GM19025 (cell line): ENCODE results near the gene RPRD1B.
A peak's percentile ranks its signal among the peaks of the same experiment; 100 is the strongest.

Experiments used
- ATAC-seq: cut with Tn5 transposase; IDR thresholded peaks from one replicate; pipeline ENCODE4 v1.9.1; 2021; ENCODE audit warnings: mild to moderate bottlenecking, low read depth, moderate library complexity; ENCODE audit not compliant: unreplicated experiment

The RPRD1B gene

DNA sequence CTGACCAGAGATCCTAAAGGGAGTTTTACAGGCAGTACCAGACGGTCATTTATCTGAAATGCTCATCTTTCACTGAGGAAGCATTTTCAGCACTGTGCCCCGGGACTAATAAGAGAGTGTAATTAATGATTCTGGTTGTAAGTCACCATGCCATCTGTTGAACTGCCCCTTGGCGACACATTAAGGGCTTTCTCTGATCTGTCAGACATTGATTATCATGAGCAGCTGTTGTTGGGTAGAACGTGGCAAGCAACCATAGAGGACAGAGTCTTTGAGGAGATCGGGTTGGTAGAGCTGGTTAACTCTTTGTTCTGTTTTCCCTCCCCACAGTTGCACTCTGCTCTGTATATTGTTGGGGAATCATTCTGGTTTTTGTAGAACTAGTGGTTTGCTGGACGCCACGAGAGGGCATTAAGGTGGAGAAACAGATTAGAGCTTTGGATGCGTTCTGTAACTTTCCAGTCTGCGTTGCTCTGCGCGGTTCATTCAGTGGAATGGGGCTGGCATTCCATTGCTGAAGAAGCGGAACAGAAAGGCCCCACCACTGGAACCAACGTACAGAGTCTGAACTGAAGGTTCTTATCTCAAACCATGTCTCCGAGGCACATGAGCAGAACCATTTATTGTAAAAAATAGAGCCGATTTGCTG is 34.3 kb downstream of the RPRD1B start:
- ATAC-seq: no peak

DNA sequence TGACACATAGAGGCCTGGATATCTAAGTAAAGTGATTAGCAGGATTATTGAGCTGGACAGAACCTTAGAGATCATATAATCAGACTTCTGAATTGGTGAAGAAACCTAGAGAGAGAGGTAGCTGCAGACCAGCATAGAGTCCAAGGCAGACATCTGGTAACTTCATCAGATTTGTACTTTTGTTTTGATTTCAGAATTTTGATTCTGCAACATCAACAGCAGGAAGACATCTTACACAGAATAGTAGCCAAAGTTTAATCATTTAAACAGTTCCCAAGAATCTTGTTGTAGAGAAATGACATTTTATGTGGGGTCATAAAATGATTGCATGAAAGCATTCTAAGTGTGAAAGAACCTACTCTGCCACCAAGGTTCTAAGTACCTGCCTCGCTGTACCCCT is 39.4 kb downstream of the RPRD1B start:
- ATAC-seq: no peak

DNA sequence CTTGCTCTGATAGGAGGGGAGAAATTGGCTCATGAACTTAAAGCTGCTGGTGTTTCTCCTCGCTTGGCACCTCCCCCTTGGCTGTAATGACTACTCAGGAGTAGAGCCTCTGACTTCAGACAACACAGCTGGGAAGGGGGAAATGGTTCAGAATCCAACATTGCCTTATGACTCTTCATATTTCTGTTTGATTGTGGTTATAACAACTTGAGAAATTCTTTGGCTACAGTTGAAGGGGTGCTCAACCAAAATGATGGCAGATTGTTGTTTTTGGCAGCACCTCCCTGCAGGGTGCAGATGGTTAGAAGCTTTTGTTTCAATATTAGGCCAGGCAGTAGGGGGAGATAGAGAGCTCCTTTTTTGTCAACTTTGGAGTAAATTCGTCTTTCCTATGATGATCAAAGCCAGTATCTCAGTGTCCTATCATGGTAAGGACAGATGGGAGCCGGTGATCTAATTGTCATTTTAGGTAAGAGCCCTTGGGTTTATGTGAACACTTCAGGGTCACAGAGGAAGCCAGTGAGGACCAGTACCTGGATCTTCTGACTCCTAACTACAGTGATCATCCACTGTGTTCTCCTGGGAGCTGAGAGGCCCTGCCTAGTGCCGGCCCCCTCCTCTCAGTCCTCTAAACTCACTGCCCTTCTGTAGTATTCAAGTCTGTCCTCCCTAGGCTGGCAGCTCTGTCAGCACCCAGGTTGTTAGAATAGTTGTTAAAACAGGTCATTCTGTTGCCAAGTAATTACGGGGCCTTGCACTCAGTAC is 39.9 kb downstream of the RPRD1B start:
- no peak for ATAC-seq

DNA sequence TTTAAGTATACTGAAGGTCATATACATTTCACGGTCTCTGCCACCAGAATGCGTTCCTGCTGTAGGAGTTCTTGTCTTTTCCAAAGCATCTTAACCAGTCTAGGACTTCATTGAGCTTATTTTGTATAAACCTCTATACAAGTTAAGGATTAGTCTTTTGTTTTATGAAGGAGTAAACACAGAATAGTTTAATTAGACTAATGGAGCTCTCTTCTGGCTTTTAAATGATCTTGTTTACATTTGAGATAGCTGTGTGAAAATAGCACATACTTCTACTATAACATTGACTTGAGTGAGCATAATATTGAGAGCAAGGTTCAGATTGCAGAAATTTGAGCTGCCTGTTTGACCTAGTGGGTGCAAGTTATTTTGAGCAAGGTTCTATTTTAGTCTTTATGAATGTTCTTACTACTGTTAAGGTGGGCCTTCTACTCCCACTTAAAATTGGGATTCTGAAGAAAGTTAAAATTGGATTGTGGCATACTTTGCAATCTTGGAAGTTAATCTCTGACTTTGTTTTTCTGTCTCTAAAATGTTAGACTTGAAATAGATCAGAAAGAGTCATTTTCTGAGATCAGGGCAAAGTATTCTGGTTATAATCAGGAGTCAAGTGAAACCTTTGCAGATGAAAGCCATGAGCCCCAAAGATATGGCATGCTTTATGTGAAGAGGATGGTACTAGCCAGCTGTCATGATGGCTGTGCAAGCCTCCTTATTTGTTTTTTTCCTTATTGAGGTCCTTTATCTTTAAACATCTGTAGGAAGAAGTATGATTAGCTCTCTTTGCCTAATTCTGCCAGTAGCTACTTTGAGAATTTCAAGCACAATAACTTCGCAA is 41.8 kb downstream of the RPRD1B start:
- no peak for ATAC-seq

DNA sequence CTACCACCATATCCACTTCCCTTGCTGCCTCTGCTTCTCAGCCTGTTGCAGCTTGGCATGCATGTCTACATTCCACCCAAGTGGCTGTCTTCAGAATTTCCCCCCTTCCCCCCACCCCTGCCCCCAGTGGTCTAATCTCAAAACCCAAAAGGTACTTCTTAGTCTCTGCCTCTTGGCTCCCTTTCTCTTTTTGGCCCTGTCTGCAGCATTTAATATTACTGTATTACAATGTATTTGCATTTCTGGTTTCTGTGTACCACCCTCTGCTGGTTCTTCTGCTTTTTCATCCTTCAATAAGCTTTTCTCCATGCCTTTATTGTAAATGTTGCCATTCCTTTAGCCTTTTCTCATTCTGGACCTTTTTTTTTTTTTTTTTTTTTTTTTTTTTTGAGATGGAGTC is 43.0 kb downstream of the RPRD1B start:
- no peak for ATAC-seq

DNA sequence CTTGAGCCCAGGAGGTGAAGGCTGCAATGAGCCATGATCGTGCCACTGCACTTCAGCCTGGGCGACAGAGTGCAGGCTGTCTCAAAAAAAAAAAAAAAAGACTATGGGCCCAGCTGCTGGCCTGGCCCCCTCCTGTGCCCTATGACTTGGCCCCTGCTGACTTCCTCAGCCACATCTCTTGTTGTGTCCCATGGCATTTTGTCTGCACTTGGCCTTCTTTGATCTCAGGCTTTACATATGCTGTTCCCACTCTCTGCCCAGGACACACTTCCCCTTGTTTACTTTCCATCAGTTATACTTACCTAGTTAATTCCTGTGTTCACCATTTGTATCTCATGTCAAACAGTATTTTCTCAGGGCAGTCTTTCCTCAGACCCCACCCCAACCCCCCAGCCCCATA is 44.5 kb downstream of the RPRD1B start:
- ATAC-seq: no peak

DNA sequence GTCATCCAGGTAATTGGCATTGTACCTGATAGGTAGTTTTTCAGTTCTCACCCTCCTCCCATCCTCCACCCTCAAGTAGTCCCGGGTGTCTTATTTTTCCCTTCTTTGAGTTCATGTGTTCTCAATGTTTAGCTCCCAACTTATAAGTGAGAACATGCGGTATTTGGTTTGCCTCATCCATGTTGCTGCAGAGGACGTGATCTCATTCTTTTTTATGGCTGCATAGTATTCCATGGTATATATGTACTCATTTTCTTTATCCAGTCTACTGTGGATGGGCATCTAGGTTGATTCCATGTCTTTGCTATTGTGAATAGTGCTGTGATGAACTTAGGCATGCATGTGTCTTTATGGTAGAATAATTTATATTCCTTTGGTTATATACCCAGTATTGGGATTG is 45.8 kb downstream of the RPRD1B start:
- no peak for ATAC-seq

DNA sequence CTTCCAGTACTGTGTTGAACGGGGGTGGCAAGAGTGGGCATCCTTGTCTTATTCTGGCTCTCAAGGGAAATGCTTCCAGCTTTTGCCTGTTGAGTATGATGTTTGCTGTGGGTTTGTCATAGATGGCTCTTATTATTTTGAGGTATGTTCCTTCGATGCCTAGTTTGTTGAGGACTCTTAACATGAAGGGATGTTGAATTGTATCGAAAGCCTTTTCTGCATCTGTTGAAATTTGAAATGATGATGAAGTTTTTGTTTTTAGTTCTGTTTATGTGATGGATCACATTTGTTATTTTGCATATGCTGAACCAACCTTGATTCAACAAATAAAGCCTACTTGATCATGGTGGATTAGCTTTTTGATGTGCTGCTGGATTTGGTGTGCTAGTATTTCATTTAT is 48.0 kb downstream of the RPRD1B start:
- no peak for ATAC-seq

DNA sequence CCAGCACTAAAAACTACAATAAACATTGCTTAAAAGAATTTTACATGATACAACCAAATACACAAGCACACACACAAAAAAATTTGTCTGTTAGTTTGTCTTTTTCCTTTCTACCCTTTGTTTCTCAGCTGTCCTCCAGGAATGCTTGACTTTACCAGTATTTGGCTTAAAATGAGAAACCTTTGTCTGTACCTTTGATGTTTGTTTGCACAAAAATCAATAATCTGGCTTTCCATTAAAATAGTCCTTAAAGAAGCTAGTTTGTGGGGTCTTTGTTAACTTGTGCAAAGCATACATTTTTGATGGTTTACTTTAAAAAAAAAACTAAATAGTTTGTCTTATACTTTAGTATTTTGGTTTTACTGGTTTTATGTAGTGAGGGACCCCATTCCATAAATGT is 49.3 kb downstream of the RPRD1B start:
- ATAC-seq: no peak

DNA sequence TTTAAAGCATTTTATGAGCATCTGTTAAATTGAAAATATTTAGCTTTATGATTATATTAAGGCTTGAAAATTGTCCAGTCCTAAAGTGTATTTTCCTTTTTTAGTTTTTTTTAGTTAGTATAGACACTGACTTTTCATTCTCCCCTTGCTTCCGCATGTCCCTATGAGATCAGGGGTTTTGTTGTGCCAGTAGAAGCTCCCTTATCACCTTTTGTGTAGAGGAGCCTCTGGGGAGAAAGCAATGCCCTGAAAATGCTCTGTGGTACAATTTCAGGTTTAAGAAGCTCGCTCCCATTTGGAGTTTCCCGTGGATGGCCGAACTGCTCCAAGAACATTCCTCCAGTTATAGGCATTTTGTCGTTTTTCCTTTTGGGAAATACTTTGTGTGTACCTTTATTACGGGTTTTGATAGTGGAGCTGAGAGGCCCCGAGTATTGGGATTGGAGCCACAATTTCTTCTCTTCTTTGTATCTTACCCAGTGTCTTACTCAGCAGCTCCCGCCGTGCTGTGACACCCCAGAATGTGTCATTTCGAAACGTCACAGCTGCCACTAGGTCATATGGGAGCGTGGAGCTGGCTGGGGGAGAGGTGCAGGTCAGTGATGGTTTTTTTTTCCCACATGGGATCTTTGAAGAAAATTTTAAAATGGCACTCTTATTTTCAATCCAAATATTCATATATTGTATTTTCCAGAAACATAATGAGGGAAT is 49.9 kb downstream of the RPRD1B start:
- no peak for ATAC-seq

DNA sequence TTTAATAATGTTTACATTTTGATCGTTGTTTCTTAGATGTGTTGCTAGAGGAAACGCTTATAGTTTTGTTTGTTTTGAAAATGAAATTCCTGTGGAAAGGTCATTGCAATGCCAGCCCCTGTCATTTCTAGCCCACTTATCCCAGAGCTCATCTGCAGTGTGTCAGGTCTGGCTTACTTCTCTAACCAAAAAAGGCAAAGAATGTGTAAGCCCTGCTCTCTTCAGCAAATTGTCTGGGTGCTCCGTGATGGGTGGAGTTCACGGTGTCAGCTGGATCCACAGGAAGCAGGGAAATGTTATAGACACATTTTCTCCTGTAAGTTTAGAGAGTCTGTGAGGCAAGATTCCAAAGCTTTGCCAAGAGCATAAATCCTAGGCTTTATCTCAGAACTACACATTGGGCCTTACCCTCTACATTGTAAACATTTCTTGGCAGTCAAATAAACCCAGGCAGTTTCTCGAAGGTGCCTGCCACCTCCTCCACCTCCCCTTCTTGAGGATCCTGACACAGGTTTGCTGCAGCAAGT is 50.9 kb downstream of the RPRD1B start:
- no peak for ATAC-seq

DNA sequence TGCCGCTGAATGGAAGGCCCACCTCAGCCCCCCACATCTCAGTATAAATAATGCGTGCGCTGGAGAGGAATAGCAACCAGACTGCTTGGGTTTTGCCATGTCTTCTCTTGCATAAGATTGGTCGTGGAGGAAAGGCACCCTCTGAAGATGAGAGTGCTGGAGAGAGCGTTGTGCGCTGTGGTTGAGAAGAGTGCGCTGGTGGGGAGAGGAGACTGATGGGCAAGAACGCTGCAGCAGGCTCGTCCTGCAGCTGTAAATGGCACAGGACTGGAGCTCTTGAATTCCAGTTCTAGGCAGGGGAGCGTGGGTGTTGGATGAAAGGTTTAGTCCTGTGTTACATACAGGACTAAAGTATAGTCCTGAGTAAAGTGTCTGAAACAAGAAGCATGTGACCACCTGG is 51.5 kb downstream of the RPRD1B start:
- ATAC-seq: no peak

DNA sequence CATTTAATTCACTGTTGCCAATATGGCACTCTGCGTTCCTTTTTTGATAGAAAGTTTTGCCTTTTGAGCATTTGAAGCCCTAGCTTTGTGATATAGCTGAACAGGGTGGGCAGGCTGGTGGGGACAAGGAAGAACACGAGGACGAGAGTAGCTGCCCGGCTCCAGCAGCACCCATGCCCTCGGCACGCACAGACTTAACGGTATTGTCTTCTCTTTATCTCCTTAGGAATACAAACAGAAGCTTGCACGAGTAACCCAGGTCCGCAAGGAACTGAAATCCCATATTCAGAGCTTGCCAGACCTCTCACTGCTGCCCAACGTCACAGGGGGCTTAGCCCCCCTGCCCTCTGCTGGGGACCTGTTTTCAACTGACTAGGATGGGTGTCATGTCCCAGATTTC is 56.0 kb downstream of the RPRD1B start:
- no peak for ATAC-seq

DNA sequence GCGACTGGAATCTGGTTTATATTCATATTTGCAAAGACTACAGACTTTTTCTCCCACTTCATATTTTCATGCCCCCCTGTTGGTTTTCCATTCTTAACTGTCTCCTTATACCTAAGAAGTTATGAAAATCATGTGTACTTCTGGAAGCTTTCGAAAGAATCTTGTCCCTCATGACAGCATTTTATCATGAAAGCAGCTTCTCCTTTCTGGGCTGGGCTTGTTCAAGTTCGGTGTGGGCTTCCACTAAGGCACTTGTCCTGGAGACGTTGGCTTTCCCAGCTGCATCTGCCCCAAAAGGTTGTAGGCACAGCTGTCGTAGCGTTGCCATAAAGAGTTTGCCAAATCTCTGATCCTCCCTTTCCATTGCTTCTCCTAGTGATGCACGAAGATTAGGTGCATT is 56.5 kb downstream of the RPRD1B start:
- no peak for ATAC-seq

DNA sequence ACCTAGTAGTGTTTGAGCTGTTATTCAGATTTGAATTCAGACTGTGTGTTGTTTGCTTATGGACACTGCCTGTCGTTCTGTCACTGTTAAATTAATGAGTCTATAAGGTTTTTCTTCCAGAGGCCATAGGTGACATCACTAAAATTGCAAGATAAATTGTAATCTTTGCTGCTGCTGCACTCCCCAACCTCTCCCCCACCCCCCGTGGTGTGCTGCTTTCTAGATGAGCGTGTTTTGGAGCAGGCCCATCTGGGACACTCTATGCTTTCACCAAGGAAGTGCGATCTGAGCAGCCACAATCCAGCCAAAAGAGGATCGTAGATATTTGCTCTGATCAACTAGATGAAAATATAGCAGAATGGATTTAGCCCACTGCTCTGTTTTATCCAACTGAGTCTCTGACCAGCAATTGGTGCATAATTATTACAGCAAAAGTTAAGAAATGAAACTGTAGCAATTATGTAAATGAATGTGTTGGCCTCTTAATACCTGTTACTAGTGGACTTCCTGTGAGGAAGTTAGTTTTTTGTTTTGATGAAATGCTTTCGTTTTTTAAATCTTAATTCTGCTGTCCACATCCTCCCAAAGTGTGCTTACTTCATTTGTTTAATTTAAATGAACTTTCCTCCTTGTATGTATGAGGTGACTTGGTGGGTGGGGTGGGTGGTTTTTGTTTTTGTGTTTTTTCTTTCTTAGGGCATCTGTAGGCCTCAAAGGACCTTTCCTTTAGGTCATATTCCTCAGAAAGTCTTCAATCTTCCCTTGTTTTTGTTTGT is 58.1 kb downstream of the RPRD1B start:
- ATAC-seq: peak; percentile 48

DNA sequence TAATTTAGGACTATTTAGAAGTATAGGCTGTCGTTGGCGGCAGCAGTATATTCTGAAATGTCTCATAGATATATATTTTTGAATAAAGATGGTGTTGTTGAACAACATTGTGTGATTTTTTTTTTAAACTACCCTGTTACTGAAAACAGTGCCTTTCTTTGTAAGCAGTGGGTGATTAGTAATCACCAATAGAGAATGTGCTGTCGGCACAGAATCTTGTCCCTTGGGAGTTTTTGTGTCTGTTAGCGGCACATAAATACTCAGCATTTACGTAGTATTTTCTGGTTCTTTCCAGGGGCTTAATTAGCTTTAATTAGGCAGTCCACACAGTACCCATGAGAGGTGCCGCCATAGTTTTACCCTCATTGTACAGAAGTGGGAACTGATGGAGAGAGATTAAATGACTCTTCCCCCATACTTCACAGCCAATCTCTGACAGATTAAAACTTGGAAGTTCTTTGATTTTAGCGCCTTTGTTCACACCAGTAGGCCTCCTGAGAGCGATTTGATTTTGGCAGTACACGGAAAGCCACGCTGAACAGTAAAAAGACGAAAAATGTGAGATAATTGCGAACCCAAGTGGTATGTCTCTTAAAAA is 58.8 kb downstream of the RPRD1B start:
- ATAC-seq: no peak

DNA sequence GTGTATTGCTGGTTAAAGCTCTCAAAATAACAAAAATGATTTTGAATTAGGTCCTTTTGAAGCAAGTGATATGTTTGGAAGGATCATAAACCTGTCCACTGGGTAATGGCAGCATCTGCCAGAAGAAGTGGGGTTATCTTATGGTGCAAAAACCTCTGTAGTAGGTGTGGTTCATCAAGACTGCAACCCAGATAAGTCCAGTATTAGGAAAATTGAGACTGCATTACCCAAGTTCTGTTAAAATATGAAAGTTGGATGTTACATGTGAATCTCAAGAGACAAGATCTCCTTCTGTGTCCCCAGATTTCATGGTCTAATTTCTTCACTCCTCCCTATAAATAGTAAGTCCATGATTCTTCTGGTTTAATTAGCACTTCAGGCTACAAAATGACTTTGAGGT is 59.4 kb downstream of the RPRD1B start:
- ATAC-seq: no peak

DNA sequence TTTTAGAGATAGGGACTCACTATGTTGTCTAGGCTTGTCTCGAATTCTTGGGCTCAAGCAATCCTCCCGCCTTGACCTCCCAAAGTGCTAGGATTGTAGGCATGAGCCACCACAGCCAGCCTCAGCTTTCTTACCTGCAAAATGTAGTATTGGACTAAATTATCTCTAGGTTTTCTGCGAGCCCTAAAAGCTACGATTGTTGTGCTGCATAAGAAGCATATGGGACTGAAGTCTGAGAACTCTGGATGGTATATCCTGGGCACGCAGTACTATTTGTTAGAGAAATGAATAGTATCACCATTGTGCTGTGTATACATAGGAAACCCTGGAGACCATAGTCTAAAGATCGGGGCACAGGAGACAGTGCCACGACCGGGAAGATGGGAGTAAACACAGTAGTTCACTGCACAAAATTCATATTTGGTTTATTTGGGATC is 60.1 kb downstream of the RPRD1B start:
- no peak for ATAC-seq

DNA sequence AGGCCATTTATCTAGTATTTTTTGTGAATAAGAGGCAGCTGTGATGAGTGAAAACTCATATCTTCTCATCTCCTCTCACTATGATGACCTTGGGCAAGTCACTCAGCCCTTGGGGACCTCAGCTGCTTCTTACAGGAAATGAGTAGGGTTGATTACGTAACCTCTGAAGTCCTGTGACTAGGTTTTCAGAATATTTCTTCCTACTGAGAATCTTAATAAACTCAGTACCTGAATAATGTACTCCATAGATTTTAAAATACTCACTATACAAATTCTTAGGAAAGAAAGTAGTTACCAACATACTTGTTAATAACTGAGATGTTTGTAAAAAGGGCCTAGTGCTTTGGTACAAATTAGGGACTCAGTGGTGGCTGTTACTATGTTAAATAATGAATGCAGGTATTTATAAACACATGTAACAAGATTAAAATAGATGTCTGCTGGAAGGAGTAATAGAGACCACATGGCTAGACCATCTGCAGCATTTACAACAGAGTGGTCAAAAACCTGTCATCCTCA is 60.9 kb downstream of the RPRD1B start:
- peak; percentile 58 for ATAC-seq
